ENCODE measurements around the gene TRMT2A. TPM values are rescaled to one million over a fixed set of nuclear protein-coding genes. Genes with fewer than 3 reads are reported as not detected.

TRMT2A gene
- total and polyA plus RNA-seq, 5 experiments from 2014 or later, result 24.8 to 123 (median 36.8) TPM

DNA sequence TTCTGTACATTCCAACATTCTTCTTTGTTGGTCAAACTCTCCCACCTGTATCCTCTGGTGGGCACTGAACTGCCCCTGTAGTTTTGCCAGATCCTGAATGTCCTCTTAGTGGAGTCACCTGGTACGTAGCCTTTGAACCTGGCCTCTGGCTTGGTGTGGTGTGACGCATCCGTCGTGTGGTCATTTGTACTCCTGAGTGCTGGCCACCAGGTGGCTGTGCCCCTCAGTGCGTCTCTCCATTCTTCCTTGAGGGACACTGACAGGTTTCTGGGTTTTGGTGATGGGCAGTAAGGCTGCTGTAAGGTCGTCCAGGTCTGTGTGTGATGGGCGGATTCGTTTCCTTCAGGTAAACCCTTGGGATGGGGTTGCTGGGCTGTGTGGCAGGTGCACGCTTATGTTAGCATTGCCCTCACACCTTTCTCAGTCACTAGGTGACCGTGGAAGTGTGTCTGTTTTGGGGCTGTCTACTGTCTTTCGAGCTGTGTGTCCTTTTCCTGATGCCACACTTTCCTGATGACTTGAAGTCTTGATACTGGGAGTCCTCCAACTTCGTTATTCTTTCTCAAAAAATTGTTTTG lies 14.7 kb downstream of the TRMT2A start:
- DNase-seq (no peak), ATAC-seq (no peak)
- peak overlapping the region; percentile 87 to 98 (median 92) for H3K27ac Mint-ChIP-seq
- peak overlapping the region in 4 of 10 donors; percentile 30 to 77 (median 41) for H3K4me3 Mint-ChIP-seq
- peaks cover 18 to 57% (median 50%) of the 10 kb centered on the region in 4 donors for H3K4me1 Mint-ChIP-seq
- POLR2A ChIA-PET, result interaction anchor here (0.7 to 2.8 kb wide), 2 partner anchors 10 to 671 kb away, joined by 4 to 16 read pairs; no protein-coding TSS in a partner anchor
- H3K9me3 Mint-ChIP-seq, result no peaks in the 10 kb centered on the region
- H3K27me3 Mint-ChIP-seq, result no peaks in the 10 kb centered on the region
- peaks cover 0 to 33% (median 4%) of the 10 kb centered on the region in 3 donors for H3K36me3 Mint-ChIP-seq

DNA sequence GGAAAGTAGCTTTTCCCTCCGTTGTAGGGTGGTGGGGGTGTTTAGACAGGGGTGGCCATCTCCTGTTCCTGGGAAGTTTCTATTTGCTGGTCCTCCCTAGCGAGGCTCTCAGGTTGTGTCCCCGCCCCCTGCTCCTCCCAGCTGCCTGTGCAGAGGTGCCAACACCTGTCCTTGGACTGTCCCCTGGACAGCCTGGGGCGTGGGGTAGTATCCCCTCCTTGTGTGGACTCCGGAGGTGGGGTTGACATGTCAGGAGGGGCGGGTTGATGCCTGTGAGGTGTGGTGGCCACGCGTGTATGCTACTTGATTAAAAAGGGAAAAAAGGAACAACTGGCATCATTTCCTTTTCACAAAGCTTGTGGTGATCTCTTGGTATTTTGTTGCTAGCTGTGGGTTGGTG lies 15.4 kb downstream of the TRMT2A start:
- Mint-ChIP-seq H3K27ac (peak overlapping the region; percentile 87 to 99 (median 94)), H3K4me3 (peak overlapping the region in 9 of 10 donors; percentile 8 to 92 (median 89)), H3K27me3 (no peaks in the 10 kb centered on the region), H3K4me1 (peaks cover 18 to 60% (median 50%) of the 10 kb centered on the region in 4 donors), H3K9me3 (no peaks in the 10 kb centered on the region), H3K36me3 (peaks cover 0 to 34% (median 8%) of the 10 kb centered on the region in 3 donors)
- DNase-seq (peak in 1 of 10 donors; percentile 11), ATAC-seq (no peak)
- POLR2A ChIA-PET, result interaction anchor here (0.7 to 2.8 kb wide), 5 partner anchors 9 to 671 kb away, joined by 3 to 16 read pairs (median 4); partner anchors contain the start of genes RANBP1, TANGO2 and TRMT2A

DNA sequence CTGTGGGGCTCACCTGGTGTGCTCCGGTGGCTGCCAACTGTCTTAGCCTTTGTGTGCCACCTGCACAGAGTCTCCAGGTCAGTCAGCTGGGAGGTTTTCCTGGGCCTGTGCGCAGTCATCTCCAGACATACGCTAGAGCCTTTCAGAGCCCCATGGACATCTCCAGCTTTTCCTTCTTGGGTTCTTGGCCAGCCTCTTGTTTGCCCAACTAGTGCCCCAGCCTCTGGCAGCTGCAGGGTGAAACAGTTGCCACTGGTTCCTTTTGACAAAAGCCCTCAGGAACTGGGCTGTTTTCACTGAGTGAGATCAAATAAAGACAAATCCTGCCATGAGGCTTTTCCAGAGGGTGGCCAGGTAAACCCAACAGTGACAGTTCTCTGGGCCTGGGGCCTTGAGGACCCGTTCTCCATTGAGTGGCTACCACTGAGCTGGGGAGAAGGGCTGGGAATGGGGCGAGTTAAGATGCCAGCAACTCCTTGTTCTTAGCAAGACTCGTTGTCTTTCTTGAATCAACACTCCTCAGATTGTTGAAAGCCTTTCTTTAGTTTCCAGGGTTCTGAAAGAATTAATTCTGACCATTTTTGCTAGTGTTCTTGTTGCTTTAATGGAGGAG lies 17.8 kb downstream of the TRMT2A start:
- Mint-ChIP-seq H3K9me3 (no peaks in the 10 kb centered on the region), H3K27ac (peak overlapping the region; percentile 87 to 99 (median 96)), H3K4me1 (peaks cover 18 to 60% (median 51%) of the 10 kb centered on the region in 4 donors), H3K36me3 (peaks cover 0 to 44% (median 21%) of the 10 kb centered on the region in 3 donors), H3K4me3 (peak overlapping the region in 9 of 10 donors; percentile 23 to 92 (median 89)), H3K27me3 (no peaks in the 10 kb centered on the region)
- ATAC-seq (no peak), DNase-seq (no peak)
- POLR2A ChIA-PET, result no interaction called here

DNA sequence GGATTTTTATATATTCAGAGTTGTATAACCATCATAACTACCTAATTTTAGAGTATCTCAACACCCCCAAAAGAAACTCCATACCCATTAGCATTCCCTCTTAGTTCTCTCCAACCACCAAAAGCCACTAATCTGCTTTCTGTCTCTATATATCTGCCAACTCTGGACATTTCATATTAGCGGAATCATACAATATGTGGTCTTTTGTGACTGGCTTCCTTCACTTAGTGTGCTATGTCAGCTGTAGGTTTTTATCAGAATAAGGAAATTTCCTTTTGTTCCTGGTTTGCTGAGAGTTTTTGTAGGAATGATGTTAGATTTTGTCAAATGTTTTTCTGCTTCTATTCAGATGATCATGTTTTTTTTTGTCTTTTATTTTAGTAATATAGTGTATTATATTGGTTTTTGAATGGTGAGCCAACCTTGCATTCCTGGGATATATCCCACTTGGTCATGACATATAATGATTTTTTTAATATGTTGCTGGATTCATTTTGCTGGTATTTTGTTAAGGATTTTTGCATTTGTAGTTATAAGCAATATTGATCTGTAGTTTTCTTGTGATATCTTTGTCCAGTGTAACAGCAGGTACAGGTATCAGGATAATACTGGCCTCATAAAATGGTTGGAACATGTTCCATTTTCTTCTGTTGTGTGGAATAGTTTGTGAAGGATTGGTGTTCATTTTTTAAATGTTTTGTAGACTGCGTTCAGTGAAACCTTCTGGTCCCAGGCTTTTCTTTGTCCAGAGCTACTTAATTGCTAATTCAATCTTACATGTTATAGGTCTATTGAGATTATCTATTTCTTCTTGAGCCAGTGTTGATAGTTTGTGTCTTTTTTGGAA lies 20.2 kb downstream of the TRMT2A start:
- POLR2A ChIA-PET, result no interaction called here
- Mint-ChIP-seq H3K4me1 (peaks cover 14 to 59% (median 50%) of the 10 kb centered on the region in 4 donors), H3K36me3 (peaks cover 0 to 60% (median 23%) of the 10 kb centered on the region in 3 donors), H3K27ac (peak overlapping the region in 3 of 10 donors; percentile 61 to 81 (median 77)), H3K9me3 (no peaks in the 10 kb centered on the region), H3K27me3 (no peaks in the 10 kb centered on the region), H3K4me3 (no peak overlapping the region)
- ATAC-seq, result no peak
- no peak for DNase-seq

DNA sequence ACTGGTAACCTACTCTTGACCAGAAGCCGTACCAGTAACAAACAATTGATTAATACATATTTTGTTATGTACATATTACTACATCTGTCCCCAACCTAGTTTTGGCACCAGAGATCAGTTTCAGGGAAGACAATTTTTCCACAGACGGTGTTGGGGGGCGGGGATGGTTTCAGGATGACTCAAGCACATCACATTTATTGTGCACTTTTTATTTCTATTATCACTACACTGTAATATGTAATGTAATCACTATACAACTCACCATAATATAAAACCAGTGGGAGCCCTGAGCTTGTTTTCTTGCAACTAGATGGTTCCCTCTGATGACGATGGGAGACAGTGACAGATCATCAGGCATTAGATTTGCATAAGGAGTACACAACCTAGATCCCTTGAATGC lies 21.5 kb downstream of the TRMT2A start:
- ATAC-seq, result no peak

DNA sequence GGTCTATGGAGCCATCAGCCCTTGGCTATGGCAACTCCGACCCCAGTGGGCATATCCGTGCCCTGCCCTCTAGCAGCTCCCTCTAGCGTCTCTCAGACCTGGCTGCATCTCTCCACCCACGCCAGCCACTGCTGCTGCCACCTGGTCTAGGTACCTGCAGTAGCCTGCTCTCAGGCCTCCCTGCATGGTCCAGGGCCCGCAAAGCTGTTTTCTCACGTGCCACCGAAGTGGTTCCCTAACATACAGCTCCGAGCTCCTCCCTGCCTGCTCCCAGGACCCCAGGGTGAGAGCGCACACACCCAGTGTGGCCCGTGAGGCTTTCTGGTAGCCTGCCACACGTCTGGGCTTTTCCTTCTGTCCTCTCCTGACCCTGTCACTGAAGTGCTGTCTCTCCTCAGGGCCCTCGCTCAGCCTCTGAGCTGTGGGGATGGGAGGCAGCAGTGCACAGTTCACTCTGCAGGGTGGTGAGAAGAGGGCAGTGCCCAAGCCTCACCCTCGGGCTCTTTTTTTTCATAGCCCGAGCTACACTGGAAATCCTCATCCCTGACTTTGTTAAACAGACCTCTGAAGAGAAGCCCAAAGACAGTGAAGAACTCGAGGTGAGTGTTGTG lies 22.7 kb downstream of the TRMT2A start:
- Mint-ChIP-seq H3K27ac (peak overlapping the region in 5 of 10 donors; percentile 24 to 70 (median 29)), H3K4me3 (peak overlapping the region in 2 of 10 donors; percentile 55), H3K36me3 (peaks cover 10 to 84% (median 36%) of the 10 kb centered on the region in 3 donors), H3K9me3 (no peaks in the 10 kb centered on the region), H3K4me1 (peaks cover 5 to 58% (median 45%) of the 10 kb centered on the region in 4 donors), H3K27me3 (no peaks in the 10 kb centered on the region)
- DNase-seq (no peak), ATAC-seq (no peak)
- POLR2A ChIA-PET, result interaction anchor here (0.6 kb wide), 1 partner anchor 22 kb away, joined by 6 read pairs; no protein-coding TSS in a partner anchor

More for the DNA sequence above, 21.5 kb downstream of the TRMT2A start:
- Mint-ChIP-seq H3K4me3 (no peak overlapping the region), H3K27ac (peak overlapping the region in 1 of 10 donors; percentile 61), H3K36me3 (peaks cover 6 to 72% (median 29%) of the 10 kb centered on the region in 3 donors), H3K9me3 (no peaks in the 10 kb centered on the region), H3K4me1 (peaks cover 9 to 59% (median 50%) of the 10 kb centered on the region in 4 donors), H3K27me3 (no peaks in the 10 kb centered on the region)
- POLR2A ChIA-PET, result no interaction called here
- DNase-seq, result no peak

DNA sequence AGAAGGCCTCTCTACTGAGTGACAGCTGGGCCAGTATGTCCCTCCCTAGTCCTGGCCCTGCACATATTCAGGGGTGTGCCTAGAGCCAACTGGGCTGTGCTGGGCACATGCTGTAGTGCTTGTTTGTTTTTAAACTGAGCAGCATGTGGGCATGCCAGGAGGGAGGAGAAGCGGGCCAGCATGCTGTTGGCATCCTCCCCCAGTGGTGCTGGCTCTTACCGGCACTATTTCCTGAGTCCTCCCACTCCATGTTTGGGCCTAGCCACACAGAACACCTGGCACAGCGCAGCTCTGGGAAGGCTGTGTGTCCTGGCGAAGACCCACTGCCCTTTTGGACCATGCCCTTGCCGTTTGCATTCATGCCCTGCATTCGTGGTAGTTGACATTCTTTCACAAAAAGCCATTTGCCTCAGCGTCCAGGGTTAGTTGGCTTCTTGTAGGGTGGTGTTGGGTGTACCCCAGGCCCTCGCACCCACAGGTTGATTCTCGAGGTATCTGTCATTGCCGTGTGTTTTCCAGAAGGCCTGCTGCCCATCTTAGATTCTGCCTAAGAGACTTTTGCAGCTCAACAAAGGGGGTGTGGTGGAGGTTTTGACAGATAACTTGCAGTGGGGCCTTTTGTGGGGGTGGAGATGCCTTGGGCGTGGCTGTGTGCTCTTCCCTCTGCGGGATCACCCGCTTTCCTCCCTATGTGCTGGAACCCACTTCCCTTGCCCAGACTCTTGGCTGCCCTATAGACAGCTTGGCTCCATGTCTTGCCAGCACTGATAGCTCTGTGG lies 23.4 kb downstream of the TRMT2A start:
- ATAC-seq (no peak), DNase-seq (no peak)
- POLR2A ChIA-PET, result interaction anchor here (0.6 kb wide), 1 partner anchor 21 kb away, joined by 6 read pairs; no protein-coding TSS in a partner anchor
- Mint-ChIP-seq H3K36me3 (peaks cover 10 to 88% (median 35%) of the 10 kb centered on the region in 3 donors), H3K27me3 (no peaks in the 10 kb centered on the region), H3K4me3 (peak overlapping the region in 2 of 10 donors; percentile 55), H3K27ac (peak overlapping the region in 5 of 10 donors; percentile 29 to 95 (median 77)), H3K9me3 (no peaks in the 10 kb centered on the region), H3K4me1 (peaks cover 5 to 54% (median 43%) of the 10 kb centered on the region in 4 donors)

DNA sequence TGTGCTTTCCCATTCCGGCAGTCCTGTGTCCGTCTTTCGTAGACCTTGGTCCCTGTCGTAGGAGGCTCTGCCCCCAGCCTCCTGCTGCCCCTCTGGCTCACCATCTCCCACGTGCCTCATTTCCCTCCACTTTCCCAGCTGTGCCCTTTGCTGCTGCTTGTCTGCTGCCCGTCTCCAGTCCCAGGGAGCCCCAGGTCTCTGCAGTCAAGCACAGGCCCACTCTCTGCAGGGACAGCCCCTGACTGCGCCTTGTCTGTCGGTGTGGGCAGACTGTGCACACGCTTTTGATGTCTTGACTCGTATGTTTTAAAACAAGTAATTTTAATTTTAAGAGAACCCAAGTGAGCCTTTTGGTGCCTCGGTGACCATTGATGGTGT lies 24.6 kb downstream of the TRMT2A start:
- ATAC-seq, result peak in 1 of 2 donors; percentile 25
- Mint-ChIP-seq H3K36me3 (peaks cover 10 to 92% (median 35%) of the 10 kb centered on the region in 3 donors), H3K27ac (peak overlapping the region in 7 of 10 donors; percentile 63 to 95 (median 83)), H3K4me1 (peaks cover 5 to 53% (median 42%) of the 10 kb centered on the region in 4 donors), H3K4me3 (peak overlapping the region in 9 of 10 donors; percentile 19 to 80 (median 57)), H3K27me3 (no peaks in the 10 kb centered on the region), H3K9me3 (no peaks in the 10 kb centered on the region)
- POLR2A ChIA-PET, result interaction anchor here (0.6 to 2.3 kb wide), 6 partner anchors 8 to 910 kb away, joined by 3 to 10 read pairs (median 3); partner anchors contain the start of genes RANBP1, THAP7 and TRMT2A
- no peak for DNase-seq

DNA sequence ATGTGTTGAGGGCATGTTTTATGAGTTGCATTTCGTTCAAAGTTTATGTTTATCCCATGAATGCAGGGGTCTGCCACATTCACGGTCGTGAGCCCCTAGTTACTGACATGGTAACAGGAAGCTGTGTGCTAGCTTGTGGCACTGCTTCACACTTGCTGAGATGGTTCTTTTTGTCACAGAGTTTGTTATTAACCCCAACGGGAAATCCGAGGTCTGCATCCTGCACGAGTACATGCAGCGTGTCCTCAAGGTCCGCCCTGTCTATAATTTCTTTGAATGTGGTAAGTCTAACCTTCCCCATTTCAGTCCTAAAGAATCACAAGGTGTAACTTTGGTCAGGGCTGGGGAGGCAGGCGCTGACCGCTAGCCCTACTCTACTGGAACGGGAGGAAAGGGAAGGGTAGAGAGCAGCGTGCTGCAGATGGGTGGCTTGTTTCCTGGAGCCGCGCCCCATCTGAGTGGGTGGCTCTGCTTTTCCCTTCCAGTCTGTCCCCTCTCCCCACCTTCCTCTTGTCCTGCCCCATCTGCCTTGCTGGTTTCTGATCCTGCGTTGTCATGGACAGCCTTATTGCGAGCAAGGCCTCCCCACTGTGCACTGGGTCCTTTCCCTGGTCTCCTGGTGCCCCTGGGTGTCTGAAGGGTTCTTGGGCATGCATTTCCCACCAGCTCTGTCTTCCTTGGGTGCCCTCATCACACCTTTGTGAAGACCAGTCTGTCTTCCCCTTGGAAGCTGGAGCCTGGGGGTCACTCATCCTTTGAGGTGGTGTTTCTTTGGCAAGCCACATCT lies 25.1 kb downstream of the TRMT2A start:
- ATAC-seq (peak; percentile 73 to 77), DNase-seq (peak in 3 of 10 donors; percentile 20 to 51 (median 28))
- Mint-ChIP-seq H3K36me3 (peaks cover 10 to 92% (median 38%) of the 10 kb centered on the region in 3 donors), H3K27me3 (no peaks in the 10 kb centered on the region), H3K27ac (peak overlapping the region in 8 of 10 donors; percentile 81 to 95 (median 86)), H3K4me1 (peaks cover 9 to 59% (median 45%) of the 10 kb centered on the region in 4 donors), H3K4me3 (peak overlapping the region; percentile 16 to 80 (median 56)), H3K9me3 (no peaks in the 10 kb centered on the region)
- POLR2A ChIA-PET, result interaction anchor here (0.6 to 2.3 kb wide), 7 partner anchors 9 to 910 kb away, joined by 3 to 10 read pairs (median 3); partner anchors contain the start of genes RANBP1, THAP7 and TRMT2A

DNA sequence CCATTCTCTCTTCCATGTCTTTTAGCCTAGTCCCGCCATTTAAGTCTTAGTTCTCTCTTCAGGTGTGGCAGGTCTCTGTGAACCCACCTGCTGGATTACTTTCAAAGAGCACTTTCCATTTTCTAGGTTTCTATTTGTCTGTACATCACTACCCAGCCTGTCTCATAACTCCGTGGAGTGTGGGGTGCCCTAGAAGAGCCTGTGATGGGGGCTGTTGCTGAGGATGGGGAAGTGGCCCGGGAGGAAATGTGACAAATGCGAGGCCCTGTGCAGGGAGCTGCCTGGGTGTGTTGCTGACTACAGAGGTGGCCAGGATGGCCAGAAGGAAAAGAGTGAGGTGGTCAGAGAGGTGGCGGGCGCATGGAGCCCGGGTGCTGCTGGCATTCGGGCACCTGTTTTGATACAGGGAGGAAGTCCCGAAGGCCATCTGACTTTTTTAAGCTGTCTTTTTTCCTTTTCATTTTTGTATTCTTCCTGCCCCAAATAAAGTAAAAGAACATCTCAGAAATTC lies 26.2 kb downstream of the TRMT2A start:
- DNase-seq (no peak), ATAC-seq (peak in 1 of 2 donors; percentile 28)
- Mint-ChIP-seq H3K27ac (peak overlapping the region; percentile 31 to 95 (median 84)), H3K4me3 (peak overlapping the region in 8 of 10 donors; percentile 12 to 80 (median 52)), H3K36me3 (peaks cover 10 to 92% (median 30%) of the 10 kb centered on the region in 3 donors), H3K27me3 (no peaks in the 10 kb centered on the region), H3K9me3 (no peaks in the 10 kb centered on the region), H3K4me1 (peaks cover 11 to 70% (median 51%) of the 10 kb centered on the region in 4 donors)
- POLR2A ChIA-PET, result interaction anchor here (0.6 to 2.3 kb wide), 4 partner anchors 10 to 70 kb away, joined by 3 to 10 read pairs (median 6); partner anchors contain the start of genes RANBP1, TANGO2 and TRMT2A
